ENCODE results near the gene INO80.

INO80 gene

DNA sequence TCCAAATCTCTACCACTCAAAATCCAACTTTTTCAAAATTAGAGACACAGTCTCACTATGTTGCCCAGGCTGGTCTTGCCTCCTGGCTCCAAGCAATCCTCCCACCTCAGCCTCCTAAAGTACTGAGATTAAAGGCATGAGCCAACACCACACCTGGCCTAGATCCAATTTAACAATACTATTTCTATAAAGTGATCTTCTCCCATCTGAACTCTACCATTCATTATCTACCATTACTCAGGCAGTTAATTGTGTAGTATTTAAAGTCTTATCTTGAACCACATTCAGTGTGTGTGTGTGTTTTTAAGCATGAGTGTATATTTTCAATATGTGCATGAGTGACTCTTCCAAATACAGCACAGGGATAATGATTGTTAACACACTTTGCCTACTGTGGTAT, 77.0 kb downstream of the INO80 start:
- DNase-seq = no peak

DNA sequence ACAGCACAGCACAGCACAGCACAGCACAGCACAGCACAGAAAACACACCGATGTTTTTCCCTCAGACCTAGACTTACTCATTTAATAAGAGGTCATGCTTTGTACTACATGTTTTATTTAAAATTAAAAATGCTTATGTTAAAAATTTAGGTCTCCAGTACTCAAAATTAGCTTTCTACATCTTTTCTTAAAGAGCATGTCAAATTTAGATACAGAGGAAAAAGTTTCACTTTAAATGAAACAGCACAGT, 84.1 kb downstream of the INO80 start:
- DNase-seq = no peak

DNA sequence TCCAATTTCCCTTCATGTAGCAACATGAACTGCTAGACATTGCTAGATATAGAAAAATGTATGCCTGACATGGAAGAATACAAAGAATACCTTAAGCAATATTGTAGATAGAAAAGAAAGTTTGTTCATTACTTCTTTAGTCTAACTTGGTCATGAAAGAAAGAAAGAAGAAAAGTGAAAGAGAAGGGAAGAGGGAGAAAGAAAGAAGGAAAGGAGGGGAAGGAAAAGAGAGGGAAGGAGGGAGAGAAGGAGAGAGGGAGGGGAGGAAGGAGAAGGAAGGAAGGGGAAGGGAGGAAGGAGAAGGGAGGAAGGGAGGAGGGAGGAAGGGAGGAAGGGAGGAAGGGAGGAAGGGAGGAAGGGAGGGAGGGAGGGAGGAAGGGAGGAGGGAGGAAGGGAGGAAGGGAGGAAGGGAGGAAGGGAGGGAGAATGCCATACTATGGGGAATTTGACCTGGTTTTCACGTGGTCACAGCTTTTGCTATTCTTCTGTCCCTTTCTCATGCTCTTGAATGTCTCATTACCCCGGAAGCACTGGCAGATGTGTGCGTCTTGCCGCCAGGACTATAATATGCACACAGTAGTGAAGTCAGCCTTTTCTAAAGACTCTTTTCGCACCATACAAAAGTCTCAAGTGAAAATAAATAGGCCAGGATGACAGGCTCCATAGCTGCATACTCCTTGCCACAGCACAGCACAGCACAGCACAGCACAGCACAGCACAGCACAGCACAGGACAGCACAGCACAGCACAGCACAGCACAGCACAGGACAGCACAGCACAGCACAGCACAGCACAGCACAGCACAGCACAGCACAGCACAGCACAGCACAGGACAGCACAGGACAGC, 84.6 kb downstream of the INO80 start:
- no peak for DNase-seq

DNA sequence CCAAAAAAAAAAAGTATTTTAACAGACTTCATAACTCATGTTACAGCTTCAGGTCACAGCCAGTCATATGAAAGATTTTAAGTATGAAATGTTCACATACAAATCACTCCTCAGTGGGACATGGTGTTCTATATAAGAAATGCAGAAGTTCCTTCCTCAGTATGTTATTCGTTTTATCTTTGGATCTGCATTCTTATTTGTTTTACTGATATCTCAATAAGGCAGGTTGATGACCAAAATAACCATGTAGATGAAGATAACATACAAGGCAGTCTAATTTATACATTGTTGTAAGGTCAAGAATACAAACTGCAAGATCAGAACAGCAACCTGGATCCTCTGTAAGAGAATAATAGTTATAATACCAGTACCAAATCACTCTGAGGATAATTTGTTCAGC, 87.2 kb downstream of the INO80 start:
- no peak for DNase-seq

DNA sequence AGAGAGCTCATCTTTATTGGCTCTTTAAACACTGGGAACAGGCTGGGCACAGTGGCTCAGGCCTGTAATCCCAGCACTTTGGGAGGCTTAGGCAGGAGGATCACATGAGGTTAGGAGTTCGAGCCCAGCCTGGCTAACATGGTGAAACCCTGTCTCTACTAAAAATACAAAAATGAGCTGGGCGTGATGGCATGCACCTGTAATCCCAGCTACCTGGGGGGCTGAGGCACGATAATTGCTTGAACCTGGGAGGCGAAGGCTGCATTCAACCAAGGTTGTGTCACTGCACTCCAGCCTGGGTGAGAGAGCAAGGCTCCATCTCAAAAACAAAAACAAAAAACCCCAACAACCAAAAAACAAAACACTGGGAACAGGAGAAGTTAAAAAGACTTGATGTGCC, 90.7 kb downstream of the INO80 start:
- no peak for DNase-seq

DNA sequence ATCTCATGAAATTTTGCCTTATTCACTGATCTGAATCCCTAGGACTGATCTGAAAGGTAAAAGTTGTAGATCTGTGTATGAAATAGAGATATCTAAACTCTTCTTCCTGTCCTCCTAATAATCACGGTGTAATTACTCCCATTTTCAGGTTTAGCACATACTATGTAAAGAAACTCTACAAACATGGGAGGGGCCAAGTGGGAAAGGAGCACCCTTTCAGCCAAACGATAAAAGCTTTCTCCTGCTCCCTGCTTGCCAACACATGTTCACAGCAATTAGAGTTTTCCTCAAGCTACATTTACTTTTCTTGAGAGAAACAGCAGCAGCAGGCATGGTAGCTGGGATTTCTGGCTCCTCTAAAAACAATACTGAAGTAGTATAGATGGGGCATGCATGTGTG, 91.2 kb downstream of the INO80 start:
- no peak for DNase-seq

DNA sequence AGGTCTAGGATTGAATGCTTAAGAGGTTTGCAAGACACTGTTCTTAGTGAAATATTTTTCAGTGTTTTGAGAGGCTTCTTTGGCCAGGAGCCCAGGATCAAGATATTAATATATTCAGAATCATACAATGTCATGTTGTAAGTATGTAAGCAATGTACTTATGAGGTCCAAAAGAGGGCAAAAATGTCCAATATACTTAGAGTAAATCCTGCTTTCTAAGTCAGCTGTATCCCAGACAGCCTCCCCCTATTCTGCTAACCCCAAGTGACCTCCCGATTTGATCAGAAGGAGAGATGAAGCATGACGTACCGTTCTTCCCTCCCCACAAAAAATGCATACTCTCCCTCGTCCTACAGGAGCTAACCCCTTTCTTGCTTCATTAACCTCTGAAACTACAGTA, 91.9 kb downstream of the INO80 start:
- no peak for DNase-seq

DNA sequence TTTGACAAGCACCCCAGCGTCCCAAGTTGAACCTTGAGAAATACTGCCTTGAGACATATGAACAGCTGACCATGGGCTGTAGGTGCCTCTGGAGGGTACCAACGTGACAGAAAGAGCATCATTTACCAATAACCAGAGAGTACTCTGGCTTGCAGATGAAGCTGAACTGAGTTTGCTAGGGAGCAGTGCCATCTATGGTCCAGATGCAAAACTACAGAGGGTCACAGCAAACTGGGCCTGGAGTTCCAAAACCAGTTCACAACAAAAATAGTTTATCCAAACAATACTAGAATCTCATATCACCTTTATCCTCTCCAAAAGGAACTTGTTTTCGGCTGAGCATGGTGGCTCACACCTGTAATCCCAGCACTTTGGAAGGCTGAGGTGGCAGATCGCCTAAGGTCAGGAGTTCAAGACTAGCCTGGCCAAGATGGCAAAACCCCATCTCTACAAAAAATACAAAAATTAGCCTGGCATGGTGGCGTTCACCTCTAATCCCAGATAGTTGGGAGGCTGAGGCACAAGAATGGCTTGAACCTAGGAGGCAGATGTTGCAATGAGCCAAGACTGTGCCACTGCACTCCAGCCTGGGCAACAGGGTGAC, 93.5 kb downstream of the INO80 start:
- peak; percentile 19 for DNase-seq

DNA sequence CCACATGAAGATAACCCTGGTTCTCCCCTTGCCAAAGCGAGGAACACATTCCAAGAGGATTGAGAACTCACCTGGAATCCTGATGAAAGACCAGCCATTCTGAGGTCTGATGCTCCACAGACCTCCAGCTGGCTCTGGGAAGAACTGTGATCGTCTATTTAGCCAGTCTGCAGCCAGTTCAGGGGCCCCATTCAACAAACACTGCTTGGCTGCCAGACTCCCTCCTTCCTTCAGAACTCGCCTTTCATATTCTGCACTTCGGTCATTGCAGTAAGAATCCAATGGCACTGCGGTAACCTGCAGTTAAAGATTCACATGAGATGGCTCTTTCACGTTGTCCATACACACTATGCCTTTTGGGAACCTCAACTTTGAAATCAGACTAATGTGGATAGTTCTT, 95.3 kb downstream of the INO80 start:
- no peak for DNase-seq

DNA sequence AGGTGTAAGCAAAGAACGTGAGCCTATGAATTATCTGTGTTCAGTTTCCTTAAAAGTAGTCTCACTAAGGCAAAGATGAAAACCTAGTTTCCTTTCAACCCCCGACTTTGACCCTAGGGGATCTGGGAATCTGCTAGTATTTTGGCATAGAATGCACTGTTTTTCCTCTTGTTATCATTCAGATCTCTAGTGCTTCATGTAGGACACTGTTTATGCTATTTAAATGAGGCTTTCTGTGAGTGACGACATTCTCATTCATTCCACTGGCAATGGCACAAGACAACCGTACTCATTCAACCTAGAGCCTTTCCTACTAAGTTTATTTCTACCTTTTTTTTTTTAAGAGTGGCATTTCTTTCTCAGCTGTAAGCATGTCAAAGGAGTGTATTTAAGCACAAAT, 95.8 kb downstream of the INO80 start:
- no peak for DNase-seq

DNA sequence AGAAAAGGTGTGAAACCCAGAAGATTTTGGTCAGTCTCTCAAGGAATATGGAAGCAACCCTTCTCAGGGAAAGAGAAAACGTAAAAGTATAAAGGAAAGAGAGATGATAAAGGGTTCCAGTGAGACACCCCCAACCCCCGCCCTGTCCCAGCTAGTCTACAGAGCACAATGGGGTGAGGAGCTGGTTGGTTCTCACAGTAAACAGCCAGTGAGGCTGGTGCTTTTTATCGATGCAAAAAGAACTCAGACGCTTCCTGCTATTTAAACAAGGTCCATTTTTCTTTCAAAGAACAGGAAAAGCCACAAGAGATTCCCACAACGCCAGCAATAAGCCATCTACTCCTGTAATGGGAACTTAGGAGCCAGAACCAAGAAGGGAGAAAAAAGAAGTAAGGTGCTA, 96.9 kb downstream of the INO80 start:
- no peak for DNase-seq

DNA sequence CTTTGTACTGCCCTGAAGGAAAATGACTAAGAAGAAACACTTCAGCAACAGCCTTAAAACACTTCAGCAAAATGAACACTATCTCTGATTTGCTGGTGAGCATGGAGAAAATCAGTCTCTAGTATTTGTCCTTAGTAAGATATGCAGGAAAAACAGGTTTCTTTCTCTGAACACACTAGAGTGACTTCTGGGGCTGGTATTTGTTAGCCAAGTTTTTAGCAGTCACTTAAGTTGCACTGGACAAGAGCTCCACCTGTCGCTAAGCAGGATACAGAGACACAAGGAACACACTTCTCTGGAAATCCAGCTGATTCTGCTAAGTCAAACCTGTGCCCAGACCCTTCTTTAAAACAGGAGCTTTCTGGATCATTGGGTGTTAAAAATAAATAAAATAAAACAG, 97.5 kb downstream of the INO80 start:
- DNase-seq = no peak

DNA sequence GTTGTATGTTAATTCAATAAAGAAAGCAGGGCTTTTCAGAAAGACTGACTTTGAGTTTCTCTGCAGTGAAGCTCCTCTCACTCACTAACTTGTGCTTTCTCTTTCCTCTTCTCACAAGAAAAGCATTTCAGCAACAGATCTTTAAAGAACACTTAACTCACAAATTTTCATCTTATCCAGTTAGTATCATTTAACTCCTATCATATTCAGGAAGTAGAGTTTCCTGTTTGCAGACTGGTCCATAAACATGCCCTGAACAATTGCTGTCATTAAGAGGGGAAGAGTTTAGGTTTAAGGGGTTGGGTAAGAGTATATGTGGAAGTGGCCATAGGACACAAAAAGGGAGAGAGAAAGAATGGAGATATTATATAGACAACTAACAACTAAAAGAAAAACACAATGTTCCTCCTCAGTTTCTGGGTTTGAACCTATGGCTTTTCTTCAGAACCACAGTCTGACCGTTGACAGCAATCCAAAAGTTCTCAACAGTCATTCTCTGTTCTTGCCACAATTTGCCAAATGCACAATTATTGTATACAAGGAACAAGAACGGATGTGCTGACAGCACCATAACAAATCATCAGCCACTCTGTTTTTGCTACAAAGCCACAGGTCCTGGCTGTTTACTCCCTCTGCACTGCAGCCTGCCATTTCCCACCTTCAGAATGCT, 98.9 kb downstream of the INO80 start:
- DNase-seq = no peak

DNA sequence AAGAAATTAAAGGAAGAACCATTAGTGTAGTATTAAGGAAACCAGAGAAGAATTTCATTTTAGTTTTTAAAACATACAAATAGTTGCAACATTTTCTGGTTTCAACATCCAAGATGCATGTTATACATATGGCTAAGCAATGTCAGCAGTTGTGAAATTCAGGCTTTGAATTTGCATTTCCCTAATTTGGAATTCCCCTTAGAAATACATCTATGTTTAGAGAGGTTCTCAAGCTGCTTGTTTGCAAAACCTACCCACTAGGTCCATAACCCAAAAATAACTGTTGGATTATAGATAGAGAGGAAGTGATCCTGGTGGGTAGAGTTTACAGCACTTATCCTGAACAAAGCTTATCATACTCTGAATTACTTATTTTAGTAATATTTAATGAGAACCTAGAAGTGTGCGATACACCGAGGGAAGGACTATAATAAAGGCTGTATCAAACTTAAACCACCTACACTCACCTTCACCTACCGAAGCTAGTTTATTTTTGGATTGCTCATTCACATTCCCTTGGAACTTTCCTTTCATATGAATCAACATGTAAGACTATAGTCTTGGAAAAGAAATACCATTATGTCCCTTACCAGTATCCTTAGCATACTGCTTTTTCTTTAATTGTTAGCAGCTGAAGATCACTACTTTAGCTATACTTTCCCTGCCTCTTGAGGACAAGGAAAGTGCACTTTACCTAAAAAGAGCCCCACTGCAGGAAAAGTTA, 102.2 kb downstream of the INO80 start:
- DNase-seq = no peak

DNA sequence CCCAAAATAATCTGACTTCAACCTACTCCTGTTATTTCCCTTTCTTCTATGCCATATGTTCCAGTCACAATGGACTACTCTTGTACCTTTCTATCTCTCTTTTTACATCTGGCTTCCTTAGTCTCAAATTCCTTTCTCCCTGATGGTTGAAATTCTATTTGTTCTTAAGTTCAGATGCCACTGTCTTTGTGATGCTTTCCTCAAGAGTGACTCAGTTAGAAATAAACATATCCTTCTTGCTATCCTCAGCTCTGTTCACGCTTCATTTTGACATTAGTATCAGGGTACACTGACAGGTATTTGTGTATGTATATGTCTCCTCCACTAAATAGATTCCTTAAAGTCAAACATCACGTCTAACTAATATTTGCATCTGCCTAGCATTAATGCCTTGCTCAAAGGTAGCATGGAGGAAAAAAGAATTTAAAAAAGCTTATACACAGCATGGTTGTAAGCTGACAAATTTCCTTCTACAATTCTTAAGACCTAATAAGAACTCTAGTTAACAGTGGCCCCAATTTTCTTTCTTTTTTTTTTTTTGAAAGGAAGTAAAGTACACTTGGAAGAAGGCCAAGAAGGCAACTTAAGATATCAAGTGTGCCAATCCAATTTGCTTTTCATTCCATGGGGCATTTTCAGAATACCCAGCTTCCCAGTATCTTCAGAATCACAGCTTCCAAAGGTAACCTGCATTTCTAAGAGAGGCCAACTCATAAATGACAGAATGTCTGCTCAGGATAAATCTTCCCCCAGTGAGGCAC, 104.8 kb downstream of the INO80 start:
- DNase-seq = no peak

DNA sequence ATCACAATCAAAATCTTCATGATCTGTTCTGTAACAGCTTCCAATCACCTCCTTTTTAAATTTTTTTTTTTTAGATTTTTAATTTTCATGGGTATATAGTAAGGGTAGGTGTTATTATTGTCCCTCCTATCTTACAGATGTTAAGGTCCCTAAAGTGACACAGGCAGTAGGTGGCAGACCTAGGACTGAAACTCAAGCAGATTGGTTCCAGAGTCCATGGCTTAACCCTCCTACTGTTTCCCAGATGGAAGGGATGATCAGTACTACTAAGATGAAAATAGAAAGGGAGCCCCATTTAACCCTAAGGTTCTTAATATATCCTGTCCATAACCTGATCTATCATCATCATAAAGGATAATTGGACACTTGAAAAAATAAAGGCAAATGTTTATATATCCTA, 105.7 kb downstream of the INO80 start:
- DNase-seq = no peak

DNA sequence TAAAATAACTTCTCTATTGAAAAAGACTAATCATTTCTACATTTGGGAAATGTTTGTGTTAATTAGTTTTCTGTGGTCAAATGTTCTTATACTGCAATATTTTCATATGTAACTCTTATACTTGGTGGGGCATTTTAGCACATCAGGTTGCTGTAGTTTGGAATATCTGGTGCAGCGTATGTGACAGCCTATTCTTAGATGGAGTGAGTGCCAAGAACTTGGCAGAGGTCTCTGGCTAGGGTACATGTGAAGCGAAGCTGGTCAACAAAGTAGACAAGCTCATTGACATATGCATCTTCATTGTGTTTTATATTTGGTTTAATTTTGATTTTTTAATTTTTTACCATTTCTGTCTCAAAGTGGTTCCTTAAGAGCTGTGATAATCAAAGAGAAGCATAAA, 109.6 kb downstream of the INO80 start:
- DNase-seq = no peak

DNA sequence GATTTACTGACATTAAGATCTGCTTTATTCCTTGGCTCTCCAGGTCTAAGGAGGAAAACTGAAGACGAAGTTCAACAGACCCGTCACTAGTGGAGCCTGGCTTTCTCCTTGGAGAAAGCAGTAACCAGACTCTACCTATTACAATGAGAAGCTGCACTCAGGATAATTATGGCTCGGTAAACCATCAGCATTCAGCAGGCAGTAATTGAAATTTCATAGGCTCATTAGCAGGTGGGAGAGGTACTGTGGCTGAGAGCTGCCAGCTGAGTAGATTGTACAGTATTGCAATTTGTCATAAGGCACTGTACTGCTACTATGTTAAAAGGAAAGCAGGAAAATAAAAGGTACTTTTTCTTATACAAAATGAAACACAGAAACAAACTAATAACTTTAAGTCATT, 111.6 kb downstream of the INO80 start:
- DNase-seq = no peak

DNA sequence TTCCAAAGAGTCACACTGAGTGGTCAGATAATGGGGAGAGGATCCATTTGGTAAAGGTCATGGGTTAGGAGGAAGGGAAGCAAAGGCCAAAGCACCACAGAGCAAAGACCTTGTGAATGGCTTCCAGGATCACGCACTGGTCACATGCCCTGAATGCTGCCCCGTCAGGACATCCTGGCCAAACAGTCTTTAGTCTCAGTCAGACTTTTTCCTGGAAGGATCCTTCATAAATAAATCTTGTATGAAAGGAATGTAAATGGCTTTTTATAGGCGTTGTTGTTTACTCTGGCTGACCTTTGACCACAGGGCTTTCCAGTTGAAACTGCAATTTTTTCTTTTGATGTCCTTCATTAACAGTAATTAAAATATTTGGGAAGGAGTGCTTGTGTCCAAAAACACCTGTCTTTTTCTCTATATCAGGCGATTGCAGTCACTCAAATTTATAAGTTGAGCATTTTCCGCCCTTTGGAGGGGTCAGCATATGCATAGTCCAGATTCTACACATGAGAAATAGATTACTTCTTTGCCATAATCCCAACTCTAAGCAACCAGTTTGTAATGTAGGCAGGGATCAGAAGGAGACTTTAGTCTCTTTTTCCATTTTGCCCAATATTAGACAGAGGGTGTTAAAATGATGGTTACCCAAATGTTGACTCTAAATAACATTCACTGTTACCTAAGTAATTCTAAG, 114.4 kb downstream of the INO80 start:
- no peak for DNase-seq

DNA sequence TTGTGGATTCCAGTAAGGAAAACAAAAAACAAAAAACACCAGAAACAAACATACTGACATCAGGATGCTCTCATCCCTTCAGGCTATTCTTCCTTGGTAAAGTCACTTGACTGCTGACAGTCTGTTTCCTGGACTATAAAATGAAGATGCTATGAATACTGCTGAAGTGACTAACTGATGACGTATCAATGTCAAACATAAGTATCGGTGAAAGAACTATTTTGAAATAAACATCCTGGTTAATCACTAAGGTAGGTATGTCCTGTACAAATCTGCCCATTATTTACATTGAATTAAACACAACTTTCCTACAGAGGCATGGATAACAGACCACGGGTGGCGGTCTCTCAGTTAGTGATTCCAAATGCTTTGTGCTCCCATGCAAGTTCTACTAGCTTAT, 116.9 kb downstream of the INO80 start:
- DNase-seq = no peak

DNA sequence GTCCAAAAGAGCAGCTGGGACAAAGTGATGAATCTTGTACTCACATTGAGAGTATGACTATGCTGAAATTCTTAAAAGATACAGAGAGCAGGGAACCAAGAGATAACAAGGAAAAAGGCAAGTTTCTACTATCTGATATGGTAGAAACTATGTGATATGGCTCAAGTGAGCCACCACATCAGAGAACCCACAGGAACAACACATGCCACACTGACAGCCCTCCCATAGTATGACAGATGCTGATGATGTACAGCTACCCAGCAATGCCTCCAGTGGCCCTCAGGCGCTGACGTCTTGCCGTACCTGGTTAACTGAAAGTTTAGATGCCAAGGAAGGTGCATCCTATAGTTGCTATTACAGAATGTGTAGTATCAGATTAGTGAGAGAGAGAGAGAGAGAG, 120.4 kb downstream of the INO80 start:
- DNase-seq = no peak

DNA sequence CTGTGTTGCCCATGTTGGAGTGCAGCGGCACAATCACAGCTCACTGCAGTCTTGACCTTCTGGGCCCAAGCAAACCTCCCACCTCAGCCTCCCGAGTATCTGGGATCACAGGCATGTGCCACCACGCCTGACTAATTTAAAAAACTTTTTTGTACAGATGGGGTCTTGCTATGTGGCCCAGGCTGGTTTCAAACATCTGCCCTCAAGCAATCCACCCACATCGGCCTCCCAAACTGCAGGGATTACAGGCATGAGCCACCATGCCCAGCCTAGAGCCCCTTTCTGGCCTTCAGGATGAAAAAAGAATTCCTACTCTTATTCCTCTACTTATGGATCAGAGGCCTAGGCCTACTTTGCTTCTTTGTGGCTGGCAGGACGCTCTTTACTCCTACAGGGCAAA, 123.3 kb downstream of the INO80 start:
- DNase-seq = no peak
